ENCODE data around the gene LMAN1L.
A peak's percentile ranks its signal among the peaks of the same experiment; 100 is the strongest.
"Not testable (repeated sequence)": the region's sequence is repeated elsewhere in the genome, so short reads cannot be mapped to it uniquely, and the experiment has no call there.

The LMAN1L gene

DNA sequence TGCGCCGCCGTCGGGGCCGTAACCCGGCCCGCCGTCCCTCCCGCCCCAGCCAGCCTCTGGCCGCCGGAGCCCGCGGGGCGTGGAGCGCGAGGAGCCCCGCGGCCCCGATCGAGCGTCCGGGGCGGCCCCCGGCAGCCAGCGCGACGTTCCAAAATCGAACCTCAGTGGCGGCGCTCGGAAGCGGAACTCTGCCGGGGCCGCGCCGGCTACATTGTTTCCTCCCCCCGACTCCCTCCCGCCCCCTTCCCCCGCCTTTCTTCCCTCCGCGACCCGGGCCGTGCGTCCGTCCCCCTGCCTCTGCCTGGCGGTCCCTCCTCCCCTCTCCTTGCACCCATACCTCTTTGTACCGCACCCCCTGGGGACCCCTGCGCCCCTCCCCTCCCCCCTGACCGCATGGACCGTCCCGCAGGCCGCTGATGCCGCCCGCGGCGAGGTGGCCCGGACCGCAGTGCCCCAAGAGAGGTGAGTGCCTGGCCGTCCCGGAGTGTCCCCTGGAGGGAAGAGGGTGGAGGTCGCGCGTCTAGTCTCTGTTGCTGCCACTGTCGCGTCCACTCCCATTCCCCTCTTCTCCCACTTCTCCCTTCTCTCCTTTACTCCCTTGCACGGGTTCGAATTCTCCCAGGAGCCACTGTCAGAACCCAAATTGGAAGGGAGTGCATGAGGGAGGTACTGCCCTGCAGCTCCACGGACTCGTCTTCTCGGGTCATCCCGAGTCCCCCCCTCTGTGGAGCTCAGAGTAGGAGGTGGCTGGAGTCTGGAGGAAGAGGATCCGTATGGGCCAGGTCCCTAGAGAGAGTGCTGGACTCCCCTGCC is 30.2 kb upstream of the LMAN1L start:
- peak; percentile 11 for DNase-seq

DNA sequence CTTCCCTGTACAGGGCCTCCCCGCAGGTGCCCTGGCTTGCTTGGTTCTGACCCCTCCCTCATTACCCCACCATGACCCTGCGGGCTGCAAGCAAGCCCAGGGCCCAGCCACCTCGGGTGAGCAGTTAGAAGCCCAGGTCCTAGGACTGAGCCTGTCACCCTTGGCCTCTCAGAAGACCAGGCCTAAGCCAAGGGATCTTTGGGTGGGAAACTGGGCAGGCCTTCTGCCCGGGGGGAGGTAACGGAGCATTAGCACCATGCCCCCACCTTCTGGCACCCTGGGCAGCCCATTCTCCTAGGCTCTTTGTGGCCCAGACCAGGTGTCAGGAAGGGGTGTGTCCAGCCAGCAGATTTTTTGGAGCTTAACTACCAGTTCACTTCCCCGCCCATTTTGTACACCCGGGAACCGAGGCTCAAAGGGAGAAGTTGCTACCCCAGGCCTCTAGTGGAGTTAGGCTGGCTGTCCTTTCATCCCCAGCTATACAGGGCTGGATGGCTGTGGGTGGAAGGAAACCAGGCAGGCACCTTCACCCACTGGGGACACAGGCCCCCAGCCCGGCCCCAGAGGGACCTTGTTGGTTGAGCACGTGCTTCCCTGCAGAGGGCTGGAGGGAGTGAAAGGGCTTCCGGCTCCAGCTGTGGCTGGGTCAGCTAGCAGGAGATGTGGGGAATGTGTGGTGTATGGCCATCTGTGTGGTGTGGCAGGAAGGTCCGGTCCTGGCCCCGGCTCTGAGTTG is 29.4 kb upstream of the LMAN1L start:
- peak; percentile 11 for DNase-seq

DNA sequence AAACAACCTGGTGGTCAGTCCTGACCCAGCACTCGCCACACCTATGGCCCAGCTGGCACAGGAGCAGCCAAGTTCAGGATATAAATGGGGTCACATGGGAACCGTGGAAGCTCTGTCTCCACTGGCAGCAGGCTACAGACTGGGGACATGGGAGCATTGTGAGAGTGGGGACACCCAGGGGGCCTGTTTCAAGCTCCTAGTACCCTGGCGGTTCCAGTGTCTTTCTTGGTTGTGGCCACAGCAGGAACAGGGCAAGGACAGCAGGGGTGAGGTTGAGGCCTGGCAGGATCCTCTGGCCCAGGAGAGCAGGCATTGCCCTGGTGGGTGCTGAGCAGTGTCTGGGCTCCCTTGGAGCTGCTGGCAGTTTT is 28.8 kb upstream of the LMAN1L start:
- no peak for DNase-seq

DNA sequence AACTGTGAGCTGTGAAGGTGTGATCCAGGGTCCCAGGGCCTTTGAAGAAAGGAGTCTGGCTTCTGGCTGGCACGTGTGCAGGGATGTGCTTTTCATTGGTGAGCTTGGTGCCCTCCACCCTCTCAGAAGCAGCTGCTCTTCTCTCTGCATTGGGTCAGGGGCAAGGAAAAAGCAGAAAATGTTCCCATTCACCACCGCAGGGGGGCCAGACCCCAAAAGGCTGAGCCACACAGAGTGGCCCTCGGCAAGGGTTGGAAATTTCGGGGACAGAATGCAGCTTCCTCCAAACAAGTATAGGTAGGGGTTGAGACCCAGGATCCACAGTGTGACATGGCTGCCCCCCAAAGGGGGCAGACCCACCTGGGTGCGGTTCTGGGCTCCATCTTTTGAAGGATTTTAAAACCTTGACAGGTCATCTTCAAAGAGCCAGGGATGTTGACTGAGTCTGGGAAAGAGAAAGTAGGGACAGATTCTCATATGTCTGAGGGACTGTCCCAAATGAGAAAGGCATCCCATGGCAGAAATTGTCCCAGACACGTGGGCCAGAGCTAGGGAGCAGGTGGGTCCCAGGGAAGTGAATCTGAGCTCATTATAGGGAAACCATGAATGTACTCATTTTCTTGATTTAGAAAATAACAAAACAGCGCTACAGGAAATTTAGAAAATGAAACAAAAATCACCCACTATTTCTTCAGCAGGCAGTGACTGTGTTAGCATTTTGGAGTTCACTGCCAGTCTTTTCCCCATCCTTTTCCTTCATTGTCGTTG is 28.0 kb upstream of the LMAN1L start:
- DNase-seq = no peak

DNA sequence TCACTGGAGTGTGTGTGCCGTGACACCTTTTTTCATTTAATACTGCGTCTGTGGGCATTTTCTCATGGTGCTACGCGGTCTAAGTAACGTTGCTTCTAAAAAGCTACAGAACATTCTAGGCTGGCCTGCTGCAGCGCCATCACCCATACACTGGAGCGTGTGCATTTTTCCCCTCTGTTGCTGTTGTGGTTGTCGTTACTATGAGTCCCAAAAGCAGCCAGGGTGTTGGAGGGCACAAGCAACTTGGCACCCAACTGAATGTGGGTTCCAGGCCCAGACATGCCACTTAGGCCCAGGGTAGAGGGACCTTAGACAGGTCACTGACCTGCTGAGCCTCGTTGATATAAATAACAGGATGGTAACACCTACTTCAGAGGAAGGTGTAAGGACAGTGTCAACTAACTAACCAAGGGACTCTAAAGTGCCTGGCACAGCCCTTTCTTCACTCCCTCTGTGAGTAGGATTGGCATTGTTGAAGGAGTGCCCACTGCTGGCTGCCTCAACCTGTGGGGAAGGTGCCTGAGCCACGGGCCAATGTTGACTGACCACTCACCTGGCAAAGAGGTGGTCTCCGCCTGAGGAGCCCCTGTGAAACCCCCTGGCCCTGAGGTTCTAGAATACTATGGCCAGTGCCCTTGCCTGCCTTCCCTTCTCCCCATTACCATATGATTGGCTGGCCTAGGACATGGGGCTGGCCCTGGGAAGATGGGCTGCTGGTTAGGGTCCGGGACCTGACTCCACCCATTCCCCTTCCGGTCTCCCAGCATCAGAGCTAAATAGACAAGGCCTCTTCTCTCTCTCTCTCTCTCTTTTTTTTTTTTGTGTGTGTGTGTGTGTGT is 27.2 kb upstream of the LMAN1L start:
- DNase-seq = no peak

- DNase-seq = not testable (repeated sequence)
These were observed 26.6 kb upstream of the LMAN1L start for GRCh38 chr15:74786081-74786480.

DNA sequence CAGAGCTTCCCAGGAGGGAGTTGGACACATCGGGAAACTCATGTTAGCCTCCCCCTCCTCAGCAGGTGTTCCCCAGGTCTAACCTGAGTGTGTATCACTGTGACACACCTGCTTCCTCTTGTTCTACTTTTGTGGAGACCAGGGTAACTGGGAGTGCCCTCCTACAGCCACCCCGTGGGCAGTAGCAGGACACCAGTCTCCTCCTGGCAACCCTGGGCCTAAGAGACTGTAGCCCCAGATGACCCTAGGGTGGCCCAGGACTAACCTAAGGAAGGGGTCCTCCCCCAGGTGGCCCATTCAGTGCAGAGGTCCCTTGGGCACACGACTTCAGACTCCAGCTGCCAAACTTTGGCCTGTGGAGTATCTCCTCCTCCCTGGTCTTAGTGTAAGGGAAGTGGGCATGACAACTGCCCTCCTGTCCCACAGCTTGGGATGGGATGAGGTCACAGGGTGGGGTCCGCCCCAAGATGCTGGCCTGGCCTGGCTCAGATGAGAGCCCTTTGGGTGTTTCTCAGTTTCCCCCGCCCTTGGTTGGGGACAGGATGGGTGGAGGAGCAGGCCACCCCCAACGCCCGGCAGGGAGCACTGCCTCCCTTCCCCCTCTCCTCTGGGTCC is 26.0 kb upstream of the LMAN1L start:
- no peak for DNase-seq

DNA sequence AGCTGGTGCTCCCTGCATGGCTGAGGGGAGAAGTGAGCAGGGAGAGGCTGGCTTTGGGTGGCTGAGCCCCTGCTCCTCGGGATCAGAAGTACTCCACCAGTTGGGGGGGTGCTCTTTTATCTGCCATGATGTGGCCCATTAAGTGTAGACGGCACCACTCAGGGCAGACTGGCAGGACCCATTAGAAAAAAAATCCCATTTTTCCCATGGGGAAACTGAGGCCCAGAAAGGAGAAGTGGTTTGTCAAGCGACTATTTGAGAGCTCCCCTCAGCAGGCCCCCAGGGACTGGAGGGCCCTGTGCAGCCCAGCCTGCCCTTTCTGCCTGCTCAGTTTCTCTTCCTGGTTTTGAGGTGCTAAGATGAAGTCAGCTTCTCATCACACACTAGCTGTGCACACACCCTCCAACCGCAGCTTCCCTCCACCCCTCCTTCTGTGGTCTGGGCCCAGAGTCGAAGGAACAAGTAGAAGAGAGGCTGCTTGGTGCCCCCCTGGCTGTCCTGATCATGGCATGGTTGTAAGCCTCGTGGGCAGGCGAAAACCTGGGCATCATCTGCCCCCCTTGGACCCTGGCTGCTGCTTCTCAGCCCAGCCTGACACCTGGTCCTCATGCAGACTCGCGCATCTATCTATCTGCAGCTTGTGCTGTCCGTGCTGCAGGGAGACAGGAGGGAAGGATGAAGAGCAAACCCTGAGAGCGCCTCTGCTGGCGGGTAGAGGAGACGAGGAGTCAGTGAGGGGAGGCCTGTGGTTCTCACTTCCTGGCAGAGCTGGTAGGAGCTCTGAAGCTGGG is 25.2 kb upstream of the LMAN1L start:
- peak; percentile 70 for DNase-seq

GRCh38 chr15:74788042-74788682 is 24.5 kb upstream of the LMAN1L start:
- no peak for DNase-seq

GRCh38 chr15:74788683-74789151 is 23.9 kb upstream of the LMAN1L start:
- no peak for DNase-seq

DNA sequence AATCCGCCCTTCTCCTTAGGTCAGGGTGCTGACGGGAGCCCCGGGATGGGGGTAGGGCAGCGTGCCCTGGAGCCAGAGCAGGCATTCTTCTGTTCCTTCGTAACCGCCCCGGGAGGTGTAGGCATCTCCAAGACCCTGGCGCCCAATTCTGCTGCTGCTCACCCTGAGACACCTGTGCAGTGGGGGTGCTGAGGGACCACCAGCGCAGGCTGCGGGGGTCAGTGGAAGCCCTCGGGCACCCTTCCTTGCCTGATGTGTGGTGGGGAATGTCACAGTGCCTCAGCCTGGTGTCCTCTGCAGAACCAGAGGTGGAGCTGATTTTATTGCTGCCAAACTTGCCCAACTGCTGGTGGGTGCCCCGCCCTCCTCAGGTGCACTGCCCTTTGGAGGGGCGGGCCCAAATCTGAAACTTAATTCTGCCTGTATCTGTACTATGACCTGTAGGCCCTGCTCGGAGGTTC is 23.4 kb upstream of the LMAN1L start:
- no peak for DNase-seq

DNA sequence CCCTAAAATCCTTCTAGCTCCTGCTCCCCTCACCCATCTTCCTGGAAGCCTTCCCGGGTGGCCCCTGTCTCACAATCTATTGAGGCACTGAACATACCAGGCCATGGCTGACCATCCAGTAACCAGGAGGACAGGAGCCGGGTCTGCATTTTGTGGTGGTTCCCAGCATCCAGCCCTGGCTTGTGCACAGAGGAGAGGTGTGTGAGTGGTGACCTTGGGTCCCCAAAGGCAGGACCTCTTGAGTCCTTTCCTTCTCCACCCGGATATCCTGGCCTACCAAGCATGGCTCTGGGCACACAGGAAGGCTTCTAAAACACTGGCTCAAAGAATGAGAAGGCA is 22.9 kb upstream of the LMAN1L start:
- no peak for DNase-seq

DNA sequence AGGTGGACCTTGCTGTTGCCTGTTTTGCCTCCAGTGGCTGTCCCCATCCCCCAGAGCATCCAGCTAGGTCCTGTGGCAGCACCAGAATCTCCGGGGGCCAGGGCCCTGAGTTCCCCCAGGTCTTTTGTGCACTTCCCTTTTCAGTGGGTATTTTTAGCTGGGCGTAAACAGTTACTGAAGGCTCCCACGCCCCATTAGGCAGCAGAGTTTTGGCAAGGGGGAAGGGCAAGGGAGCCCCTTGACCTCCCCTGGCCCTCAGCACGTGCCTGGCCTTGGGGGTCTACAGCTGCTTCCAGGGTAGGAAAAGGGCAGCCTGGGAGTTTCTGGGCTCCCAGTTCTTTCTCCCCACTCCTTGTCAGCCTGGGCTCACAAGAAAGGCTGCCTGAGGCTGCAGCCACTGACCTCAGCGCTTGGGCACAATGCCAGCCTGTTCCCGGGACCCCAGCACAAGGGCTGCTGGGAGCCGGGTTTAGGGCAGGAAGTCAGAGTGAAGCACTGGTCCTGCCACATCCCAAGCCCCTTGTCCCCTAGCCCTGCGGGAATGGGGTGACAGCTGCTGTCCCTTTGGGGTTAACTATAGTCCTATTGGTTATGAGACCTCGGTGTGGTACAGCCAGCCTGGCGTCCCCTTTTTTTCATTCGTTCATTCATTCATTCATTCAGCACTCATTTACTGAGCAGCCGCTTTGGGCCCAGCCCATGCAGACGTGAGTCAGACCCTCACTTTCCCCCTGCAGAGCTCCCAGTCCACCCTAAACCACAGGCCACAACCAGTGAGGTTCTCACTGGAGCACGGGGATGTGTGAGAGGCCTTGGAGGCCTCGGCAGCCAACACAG is 22.3 kb upstream of the LMAN1L start:
- peak; percentile 87 for DNase-seq

DNA sequence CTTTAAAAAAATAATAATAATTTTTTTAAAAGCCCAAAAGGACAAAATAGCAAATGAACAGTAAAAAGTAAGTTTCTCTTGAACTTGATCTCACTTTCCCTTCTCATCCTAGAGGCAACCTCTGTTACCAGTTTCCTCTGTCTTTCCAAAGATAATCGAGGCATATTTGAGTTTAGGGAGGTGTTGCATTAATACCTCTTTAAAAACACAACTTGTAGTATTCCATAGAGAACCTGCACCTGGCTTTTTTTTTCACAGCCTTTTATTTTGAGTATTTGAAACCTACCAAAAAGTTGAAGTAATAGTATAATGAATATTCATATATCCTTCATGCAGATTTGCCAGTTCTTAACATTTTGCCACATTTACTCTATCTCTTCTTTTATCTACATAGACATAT is 21.6 kb upstream of the LMAN1L start:
- no peak for DNase-seq

DNA sequence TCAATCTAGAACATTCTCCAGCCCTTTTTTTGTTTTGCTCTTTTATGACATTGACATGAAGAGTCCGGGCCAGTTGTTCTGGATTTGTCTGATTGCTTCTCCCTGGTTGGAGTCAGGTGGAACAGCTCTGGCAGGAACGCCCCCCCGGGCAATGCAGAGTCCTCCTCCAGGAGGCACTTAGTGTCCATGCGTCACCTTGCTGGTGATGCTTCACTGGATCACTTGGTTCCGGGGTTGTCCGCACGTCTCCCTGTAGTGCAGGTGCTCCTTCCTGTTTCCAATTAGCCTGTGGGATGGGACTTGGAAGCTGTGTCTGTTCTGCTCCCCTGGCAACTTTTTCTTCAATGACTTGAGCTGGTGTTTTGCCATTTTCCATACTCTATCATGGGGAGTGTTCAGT is 21.0 kb upstream of the LMAN1L start:
- DNase-seq = no peak

DNA sequence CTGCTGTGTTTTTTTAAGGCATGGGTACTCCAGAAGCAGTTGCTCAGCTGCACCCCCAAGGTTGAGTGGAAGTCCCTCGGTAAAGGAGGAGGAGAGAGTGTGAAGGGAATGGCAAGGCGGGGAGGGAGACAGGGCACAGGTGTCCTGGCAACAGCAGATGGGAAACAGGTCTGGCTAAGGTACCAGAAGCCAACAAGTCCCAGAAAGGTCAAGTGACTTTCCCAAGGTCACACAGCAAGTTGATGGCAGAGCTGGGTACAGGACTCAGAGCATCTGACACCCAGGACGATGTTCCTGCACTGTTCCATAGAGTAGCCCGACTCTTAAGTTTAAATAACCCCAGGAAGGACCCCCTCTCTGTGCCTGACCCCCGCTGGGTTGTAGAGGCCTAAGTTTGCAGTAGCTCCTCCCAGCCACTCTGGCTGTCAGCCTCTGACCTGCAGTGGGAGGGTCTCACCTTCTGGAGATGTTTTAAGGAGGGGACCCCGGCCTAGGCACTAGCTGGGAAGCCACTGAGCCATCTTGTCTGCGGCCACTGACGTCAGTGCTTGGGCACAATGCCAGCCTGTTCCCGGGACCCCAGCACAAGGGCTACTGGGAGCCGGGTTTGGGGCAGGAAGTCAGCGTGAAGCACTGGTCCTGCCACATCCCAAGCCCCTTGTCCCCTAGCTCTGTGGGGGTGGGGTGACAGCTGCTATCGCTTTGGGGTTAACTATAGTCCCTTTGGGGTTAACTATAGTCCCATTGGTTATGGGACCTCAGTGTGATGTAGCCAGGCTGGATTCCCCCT is 20.2 kb upstream of the LMAN1L start:
- no peak for DNase-seq

GRCh38 chr15:74793135-74794028 is 19.3 kb upstream of the LMAN1L start:
- DNase-seq = peak; percentile 44

Measured in fibroblast of skin of scalp (primary cell).